Left lung (tissue), 10 donors: ENCODE results near the gene KRTAP2-1. TPM values are rescaled to one million over a fixed set of nuclear protein-coding genes. Genes with fewer than 3 reads are reported as not detected.

ENCODE experiments used
- ATAC-seq: fragments of 200-7000 bp; cut with Tn5 transposase; one replicate; pipeline ENCODE4 v1.9.1; 2020; ENCODE audit warnings: moderate library complexity
- DNase-seq, 4 donors: peaks; one replicate each; pipeline ENCODE4 v3.0.0-alpha.2; 2013 to 2020
- H3K27ac ChIP-seq, 2 donors: fragments of 200-600 bp; sonication (generic) in 1 of 2; one replicate each; pipeline versions ENCODE4 v1.5.0 to v1.8.0; 2020 to 2021
- H3K27me3 ChIP-seq, 2 donors: fragments of 200-600 bp; sonication (generic) in 1 of 2; one replicate each; pipeline versions ENCODE4 v1.5.0 to v1.8.0; 2020 to 2021
- H3K36me3 ChIP-seq, 2 donors: fragments of 200-600 bp; sonication (generic) in 1 of 2; one replicate each; pipeline versions ENCODE4 v1.5.0 to v1.8.0; 2020 to 2021
- H3K4me1 ChIP-seq, 2 donors: fragments of 200-600 bp; one replicate each; pipeline ENCODE4 v1.8.0; 2021
- H3K4me3 ChIP-seq, 2 donors: fragments of 200-600 bp; sonication (generic) in 1 of 2; one replicate each; pipeline versions ENCODE4 v1.5.0 to v1.8.0; 2020 to 2021; ENCODE audit warnings: mild to moderate bottlenecking in 1 of 2
- H3K9me3 ChIP-seq, 2 donors: fragments of 200-600 bp; sonication (generic) in 1 of 2; one replicate each; pipeline versions ENCODE4 v1.5.0 to v1.8.0; 2020 to 2021
- intact Hi-C, 2 donors: fragments of 100-400 bp; cut with DNase I; formaldehyde crosslinking; loops; one replicate each; pipeline versions ENCODE4 v1.11.2 to v1.14.2; 2022
- polyA plus RNA-seq, 6 donors: library from polyadenylated mRNA; unstranded; fragments of 120-200 nt; gene quantifications; one replicate each; pipeline ENCODE4 v1.2.1, GENCODE V29; 2013; ENCODE audit not compliant: insufficient read length in 6 of 6
- total RNA-seq, 2 donors: library from RNA; stranded (reverse); fragmentation: NEBNext Ultra II Directional; extraction: Animal tissue kit (Norgen Biotek cat#: 25700); gene quantifications; one replicate each; pipeline ENCODE4 v1.2.1, GENCODE V29; 2021
- TF ChIP-seq, protein P1 (sequence below), 2 donors: fragments of 200-600 bp; sonication (generic) in 1 of 2; IDR thresholded peaks; one replicate each; pipeline versions ENCODE4 v1.5.0 to v1.8.0; 2021; ENCODE audit warnings: antibody characterized with exemption in 2 of 2
- donor health status: DM: no; HTN: yes; CAD: no.
- donor health status: DM: no; HTN: no; CAD: no.

The KRTAP2-1 gene
- total and polyA plus RNA-seq, 8 donors, result not detected

DNA sequence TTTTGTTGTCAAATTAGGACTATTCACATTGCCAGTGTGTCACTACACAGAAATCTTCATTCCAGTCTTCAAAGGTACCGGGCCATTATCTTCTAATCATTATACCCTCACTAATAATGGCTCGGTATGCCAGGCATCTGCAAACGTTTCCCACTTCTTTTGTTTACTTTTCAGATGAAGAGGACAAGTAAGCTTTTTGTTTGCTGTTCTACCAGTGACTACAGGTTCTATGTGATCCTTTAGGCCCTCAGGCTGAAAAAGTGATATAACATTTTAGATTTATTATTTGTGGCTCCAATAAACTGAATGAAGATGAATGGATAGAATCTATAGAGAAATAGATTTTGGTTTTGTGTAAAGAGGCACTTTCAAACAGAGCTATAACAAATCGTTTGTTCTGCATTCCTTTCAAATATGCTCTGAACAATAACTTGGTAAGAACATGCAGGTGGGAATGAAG lies 37.8 kb downstream of the KRTAP2-1 start:
- H3K36me3 ChIP-seq, result no peaks in the 10 kb centered on the region
- no peak for DNase-seq
- H3K4me3 ChIP-seq, result no peak overlapping the region
- no peaks in the 10 kb centered on the region for H3K4me1 ChIP-seq
- intact Hi-C loops, result no loop called here
- peak; percentile 93 for ATAC-seq
- H3K27me3 ChIP-seq, result no peaks in the 10 kb centered on the region
- H3K9me3 ChIP-seq, result no peaks in the 10 kb centered on the region
- H3K27ac ChIP-seq, result no peak overlapping the region
- TF ChIP-seq, protein P1, sequence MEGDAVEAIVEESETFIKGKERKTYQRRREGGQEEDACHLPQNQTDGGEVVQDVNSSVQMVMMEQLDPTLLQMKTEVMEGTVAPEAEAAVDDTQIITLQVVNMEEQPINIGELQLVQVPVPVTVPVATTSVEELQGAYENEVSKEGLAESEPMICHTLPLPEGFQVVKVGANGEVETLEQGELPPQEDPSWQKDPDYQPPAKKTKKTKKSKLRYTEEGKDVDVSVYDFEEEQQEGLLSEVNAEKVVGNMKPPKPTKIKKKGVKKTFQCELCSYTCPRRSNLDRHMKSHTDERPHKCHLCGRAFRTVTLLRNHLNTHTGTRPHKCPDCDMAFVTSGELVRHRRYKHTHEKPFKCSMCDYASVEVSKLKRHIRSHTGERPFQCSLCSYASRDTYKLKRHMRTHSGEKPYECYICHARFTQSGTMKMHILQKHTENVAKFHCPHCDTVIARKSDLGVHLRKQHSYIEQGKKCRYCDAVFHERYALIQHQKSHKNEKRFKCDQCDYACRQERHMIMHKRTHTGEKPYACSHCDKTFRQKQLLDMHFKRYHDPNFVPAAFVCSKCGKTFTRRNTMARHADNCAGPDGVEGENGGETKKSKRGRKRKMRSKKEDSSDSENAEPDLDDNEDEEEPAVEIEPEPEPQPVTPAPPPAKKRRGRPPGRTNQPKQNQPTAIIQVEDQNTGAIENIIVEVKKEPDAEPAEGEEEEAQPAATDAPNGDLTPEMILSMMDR (IDR thresholded peaks at IDR 0.05), result no peak

DNA sequence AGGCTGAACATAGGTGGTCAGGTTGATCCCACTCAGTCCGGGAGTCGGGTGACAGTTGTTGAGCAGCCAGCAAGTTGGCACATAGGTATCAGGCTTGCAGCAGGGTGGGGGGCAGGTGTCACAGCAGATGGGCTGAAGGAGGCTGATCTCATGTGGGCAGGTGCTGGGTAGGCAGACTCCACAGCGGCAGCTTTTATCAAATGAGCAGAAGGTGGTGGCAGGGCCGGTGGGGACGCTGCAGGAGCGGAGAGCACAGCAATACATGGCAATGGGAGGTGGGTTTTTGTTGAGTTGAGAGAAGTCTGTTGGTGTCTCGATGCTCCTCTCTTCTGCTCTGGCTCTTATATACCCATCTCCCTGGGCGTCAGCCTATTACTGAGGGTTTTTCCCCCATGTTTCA lies 38.3 kb downstream of the KRTAP2-1 start, which contains the start of gene KRTAP3-1:
Gene KRTAP3-1 (minus strand): TSS at position 318 of the 400 bp plus-strand sequence. CDS start 54 bp downstream, at position 264.
- DNase-seq (peak in 1 of 4 donors; percentile 53), ATAC-seq (peak; percentile 19)
- Histone ChIP-seq H3K4me1 (no peaks in the 10 kb centered on the region), H3K9me3 (no peaks in the 10 kb centered on the region), H3K27me3 (no peaks in the 10 kb centered on the region), H3K36me3 (no peaks in the 10 kb centered on the region), H3K27ac (no peak within 1 kb of the TSS), H3K4me3 (no peak within 1 kb of the TSS)
- intact Hi-C loops, result no loop called here
- TF ChIP-seq, protein P1 (IDR thresholded peaks at IDR 0.05), result no peak

DNA sequence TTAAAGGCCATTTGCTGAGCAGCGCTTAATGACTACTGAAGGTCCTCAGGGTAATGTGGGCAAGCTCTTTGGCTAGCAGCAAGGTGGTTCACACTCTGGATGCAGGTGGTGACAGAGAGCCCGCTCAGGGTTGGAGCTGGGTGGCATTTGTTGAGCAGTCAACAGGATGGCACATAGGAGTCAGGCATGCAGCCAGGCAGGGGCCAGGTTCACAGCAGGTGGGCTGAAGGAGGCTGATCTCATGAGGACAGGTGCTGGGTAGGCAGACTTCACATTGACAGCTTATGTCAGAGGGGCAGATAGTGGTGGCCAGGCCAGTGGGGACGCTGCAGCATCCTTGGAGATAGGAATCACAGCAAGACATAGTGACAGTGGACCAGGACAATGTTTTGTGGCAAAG lies 42.7 kb downstream of the KRTAP2-1 start:
- Histone ChIP-seq H3K4me1 (no peaks in the 10 kb centered on the region), H3K27ac (no peak overlapping the region), H3K9me3 (no peaks in the 10 kb centered on the region), H3K27me3 (peaks cover 0 to 6% of the 10 kb centered on the region in 2 donors), H3K36me3 (no peaks in the 10 kb centered on the region), H3K4me3 (no peak overlapping the region)
- DNase-seq (no peak), ATAC-seq (no peak)
- TF ChIP-seq, protein P1 (IDR thresholded peaks at IDR 0.05), result no peak
- intact Hi-C loops, result no loop called here

DNA sequence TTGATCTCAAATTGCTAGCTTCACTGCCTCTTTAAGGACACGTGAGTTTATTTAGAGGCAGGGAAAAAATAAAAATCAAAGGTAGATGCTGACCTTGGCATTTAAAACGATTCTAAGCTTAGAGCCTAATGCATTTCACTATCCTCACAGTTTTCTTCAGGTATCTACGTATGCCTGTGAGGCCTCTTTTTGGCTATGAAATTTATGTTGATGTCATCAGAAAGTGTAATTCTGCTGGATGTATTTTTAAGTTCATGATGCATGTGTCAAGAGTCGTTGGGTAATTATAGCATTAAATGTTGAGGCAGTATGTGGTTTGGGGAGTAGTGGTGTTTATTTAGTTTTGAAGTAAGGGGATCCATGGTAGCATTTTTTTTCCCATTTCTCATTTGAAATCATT lies 43.2 kb downstream of the KRTAP2-1 start:
- intact Hi-C loops, result no loop called here
- TF ChIP-seq, protein P1 (IDR thresholded peaks at IDR 0.05), result no peak
- no peak overlapping the region for H3K4me3 ChIP-seq

DNA sequence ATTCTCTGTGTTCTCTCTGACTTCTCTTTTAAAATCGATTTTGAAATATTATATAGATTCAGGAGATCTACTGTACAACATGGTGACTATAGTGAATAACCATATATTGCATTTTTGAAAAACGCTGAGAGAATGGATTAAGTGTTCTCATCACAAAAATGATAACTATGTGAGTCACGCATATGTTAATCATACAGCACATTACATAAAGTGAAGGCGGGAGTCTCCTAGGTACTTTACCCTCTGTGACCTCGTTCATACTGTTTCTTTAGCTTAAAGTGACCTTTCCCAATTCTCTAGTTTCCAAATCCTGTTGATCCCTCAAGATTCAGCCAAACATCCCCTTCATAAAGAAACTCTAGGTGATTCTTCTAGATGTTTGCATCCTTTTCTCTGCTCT lies 44.3 kb downstream of the KRTAP2-1 start:
- intact Hi-C loops, result no loop called here
- peaks cover 0 to 14% of the 10 kb centered on the region in 2 donors for H3K27me3 ChIP-seq
- H3K9me3 ChIP-seq, result no peaks in the 10 kb centered on the region
- H3K27ac ChIP-seq, result no peak overlapping the region
- peak; percentile 68 for ATAC-seq
- no peak for DNase-seq
- H3K4me3 ChIP-seq, result no peak overlapping the region
- TF ChIP-seq, protein P1 (IDR thresholded peaks at IDR 0.05), result no peak
- no peaks in the 10 kb centered on the region for H3K36me3 ChIP-seq
- H3K4me1 ChIP-seq, result no peaks in the 10 kb centered on the region

More for the DNA sequence above, 43.2 kb downstream of the KRTAP2-1 start:
- ATAC-seq (no peak), DNase-seq (no peak)
- Histone ChIP-seq H3K4me1 (no peaks in the 10 kb centered on the region), H3K27me3 (peaks cover 0 to 7% of the 10 kb centered on the region in 2 donors), H3K27ac (no peak overlapping the region), H3K36me3 (no peaks in the 10 kb centered on the region), H3K9me3 (no peaks in the 10 kb centered on the region)
